Astrocyte (in vitro differentiated cells and primary cell): Measurements from ENCODE around the gene PKP2. TPM values are rescaled to one million over a fixed set of nuclear protein-coding genes. Genes with fewer than 3 reads are reported as not detected.

Experiments
- DNase-seq: peaks from one replicate; pipeline ENCODE4 v3.0.0-alpha.2; 2010; ENCODE audit warnings: low read depth
- FAIRE-seq: peaks from 2 replicates; lab custom pipeline; 2011; peaks lifted over from hg19 to GRCh38; lab: Jason Lieb, UNC
- H2AFZ ChIP-seq: 2 replicates; pipeline ENCODE4 v1.6.0; 2012; ENCODE audit warnings: low read depth, low read length, inconsistent platforms
- H3K27ac ChIP-seq: 2 replicates; pipeline ENCODE4 v1.5.1; 2011; ENCODE audit warnings: low read depth, low read length, inconsistent platforms
- H3K27me3 ChIP-seq: 2 replicates; pipeline ENCODE4 v1.6.0; 2011; ENCODE audit warnings: low read length, inconsistent platforms; ENCODE audit not compliant: insufficient read depth
- H3K36me3 ChIP-seq: 2 replicates; pipeline ENCODE4 v1.5.1; 2011; ENCODE audit warnings: low read length, inconsistent platforms; ENCODE audit not compliant: insufficient read depth
- H3K4me1 ChIP-seq: 2 replicates; pipeline ENCODE4 v1.5.1; 2011; ENCODE audit warnings: low read length, inconsistent platforms; ENCODE audit not compliant: insufficient read depth
- H3K4me2 ChIP-seq: 2 replicates; pipeline ENCODE4 v1.6.0; 2012; ENCODE audit warnings: low read length, inconsistent platforms
- H3K4me3 ChIP-seq: 2 replicates; pipeline ENCODE4 v1.5.1; 2011; ENCODE audit warnings: low read depth, mild to moderate bottlenecking, low read length, inconsistent platforms; ENCODE audit not compliant: insufficient read depth
- H3K79me2 ChIP-seq: 2 replicates; pipeline ENCODE4 v1.6.0; 2012; ENCODE audit warnings: mild to moderate bottlenecking, low read length, inconsistent platforms; ENCODE audit not compliant: insufficient read depth
- H3K9ac ChIP-seq: 2 replicates; pipeline ENCODE4 v1.6.0; 2012; ENCODE audit warnings: mild to moderate bottlenecking, low read length, inconsistent platforms
- H3K9me3 ChIP-seq: 2 replicates; pipeline ENCODE4 v1.5.1; 2012; ENCODE audit warnings: low read depth, mild to moderate bottlenecking, low read length, inconsistent platforms; ENCODE audit not compliant: insufficient read depth
- H4K20me1 ChIP-seq: 2 replicates; pipeline ENCODE4 v1.6.0; 2012; ENCODE audit warnings: low read length, inconsistent platforms; ENCODE audit not compliant: insufficient read depth
- H3K27ac Mint-ChIP-seq: one replicate; pipeline ENCODE4 v1.8.0; 2021; ENCODE audit warnings: mild to moderate bottlenecking, mixed read lengths; ENCODE audit not compliant: unreplicated experiment
- H3K27me3 Mint-ChIP-seq: one replicate; pipeline ENCODE4 v1.8.0; 2021; ENCODE audit warnings: low read depth, mixed read lengths; ENCODE audit not compliant: unreplicated experiment
- H3K36me3 Mint-ChIP-seq: one replicate; pipeline ENCODE4 v1.8.0; 2021; ENCODE audit warnings: low read depth, mixed read lengths; ENCODE audit not compliant: unreplicated experiment
- H3K4me1 Mint-ChIP-seq: one replicate; pipeline ENCODE4 v1.8.0; 2021; ENCODE audit warnings: low read depth, mixed read lengths; ENCODE audit not compliant: unreplicated experiment
- H3K4me3 Mint-ChIP-seq: one replicate; pipeline ENCODE4 v1.8.0; 2021; ENCODE audit warnings: mild to moderate bottlenecking, moderate library complexity, mixed read lengths; ENCODE audit not compliant: unreplicated experiment
- H3K9me3 Mint-ChIP-seq: one replicate; pipeline ENCODE4 v1.8.0; 2021; ENCODE audit warnings: mild to moderate bottlenecking, mixed read lengths; ENCODE audit not compliant: unreplicated experiment
- CTCF ChIP-seq: IDR thresholded peaks from 2 replicates; pipeline ENCODE4 v1.5.1; 2011; ENCODE audit warnings: low read depth, mild to moderate bottlenecking, inconsistent platforms, low read length, moderate library complexity; ENCODE audit not compliant: insufficient read depth
- EZH2 ChIP-seq: IDR thresholded peaks from 2 replicates; pipeline ENCODE4 v1.6.1; 2012; ENCODE audit warnings: mild to moderate bottlenecking, low read length, inconsistent platforms; ENCODE audit not compliant: insufficient read depth
- total RNA-seq: library from RNA; stranded (reverse); gene quantifications from 2 replicates; pipeline ENCODE4 v1.2.1, GENCODE V29; 2021

PKP2 gene
- total RNA-seq, 1 donor from 2014 or later = 35.4 TPM

GRCh38 chr12:32820376-32820931 lies 76.1 kb downstream of the PKP2 start:
- Mint-ChIP-seq H3K27me3 (no peaks in the 10 kb centered on the region), H3K4me3 (no peak overlapping the region), H3K4me1 (peaks cover 14% of the 10 kb centered on the region), H3K36me3 (peaks cover 7% of the 10 kb centered on the region), H3K9me3 (no peaks in the 10 kb centered on the region), H3K27ac (no peak overlapping the region)
- Histone ChIP-seq H2AFZ (no peak overlapping the region), H4K20me1 (no peaks in the 10 kb centered on the region), H3K27me3 (no peaks in the 10 kb centered on the region), H3K27ac (no peak overlapping the region), H3K79me2 (no peaks in the 10 kb centered on the region), H3K4me3 (no peak overlapping the region), H3K4me1 (no peaks in the 10 kb centered on the region), H3K4me2 (no peak overlapping the region), H3K36me3 (no peaks in the 10 kb centered on the region), H3K9me3 (no peaks in the 10 kb centered on the region), H3K9ac (no peak overlapping the region)
- FAIRE-seq (no peak), DNase-seq (no peak)
- TF ChIP-seq CTCF = no peak

- Mint-ChIP-seq H3K9me3 (no peaks in the 10 kb centered on the region), H3K27me3 (no peaks in the 10 kb centered on the region), H3K36me3 (peaks cover 7% of the 10 kb centered on the region), H3K4me3 (no peak overlapping the region), H3K4me1 (peaks cover 14% of the 10 kb centered on the region), H3K27ac (no peak overlapping the region)
- no peak overlapping the region for H3K9ac ChIP-seq
- no peaks in the 10 kb centered on the region for H3K9me3 ChIP-seq
- DNase-seq (no peak), FAIRE-seq (no peak)
- H3K79me2 ChIP-seq = no peaks in the 10 kb centered on the region
- no peak overlapping the region for H2AFZ ChIP-seq
- H3K36me3 ChIP-seq = no peaks in the 10 kb centered on the region
- H3K4me2 ChIP-seq = no peak overlapping the region
- H3K27me3 ChIP-seq = no peaks in the 10 kb centered on the region
- no peak overlapping the region for H3K27ac ChIP-seq
- TF ChIP-seq CTCF (no peak), EZH2 (no peak)
- H4K20me1 ChIP-seq = no peaks in the 10 kb centered on the region
- H3K4me3 ChIP-seq = no peak overlapping the region
- no peaks in the 10 kb centered on the region for H3K4me1 ChIP-seq
Measured at GRCh38 chr12:32819424-32819823, 77.2 kb downstream of the PKP2 start.

GRCh38 chr12:32811686-32812392 lies 84.7 kb downstream of the PKP2 start:
- Histone ChIP-seq H3K79me2 (no peaks in the 10 kb centered on the region), H3K4me2 (no peak overlapping the region), H3K27ac (no peak overlapping the region), H3K4me3 (no peak overlapping the region), H4K20me1 (no peaks in the 10 kb centered on the region), H3K27me3 (no peaks in the 10 kb centered on the region), H3K36me3 (no peaks in the 10 kb centered on the region), H3K9ac (no peak overlapping the region), H3K9me3 (no peaks in the 10 kb centered on the region), H3K4me1 (no peaks in the 10 kb centered on the region), H2AFZ (no peak overlapping the region)
- Mint-ChIP-seq H3K27me3 (no peaks in the 10 kb centered on the region), H3K9me3 (peaks cover 15% of the 10 kb centered on the region), H3K4me3 (no peak overlapping the region), H3K27ac (no peak overlapping the region), H3K36me3 (peaks cover 17% of the 10 kb centered on the region), H3K4me1 (peaks cover 6% of the 10 kb centered on the region)
- TF ChIP-seq EZH2 (no peak), CTCF (no peak)
- FAIRE-seq = no peak
- DNase-seq = no peak
